ENCODE measurements around the gene GRID2. TPM values are rescaled to one million over a fixed set of nuclear protein-coding genes. Genes with fewer than 3 reads are reported as not detected.

Gene GRID2
- total and polyA plus RNA-seq, 2 of the 13 experiments (the other 11 are each of a cell fraction or from before 2014, with no cell fraction given), result not detected

DNA sequence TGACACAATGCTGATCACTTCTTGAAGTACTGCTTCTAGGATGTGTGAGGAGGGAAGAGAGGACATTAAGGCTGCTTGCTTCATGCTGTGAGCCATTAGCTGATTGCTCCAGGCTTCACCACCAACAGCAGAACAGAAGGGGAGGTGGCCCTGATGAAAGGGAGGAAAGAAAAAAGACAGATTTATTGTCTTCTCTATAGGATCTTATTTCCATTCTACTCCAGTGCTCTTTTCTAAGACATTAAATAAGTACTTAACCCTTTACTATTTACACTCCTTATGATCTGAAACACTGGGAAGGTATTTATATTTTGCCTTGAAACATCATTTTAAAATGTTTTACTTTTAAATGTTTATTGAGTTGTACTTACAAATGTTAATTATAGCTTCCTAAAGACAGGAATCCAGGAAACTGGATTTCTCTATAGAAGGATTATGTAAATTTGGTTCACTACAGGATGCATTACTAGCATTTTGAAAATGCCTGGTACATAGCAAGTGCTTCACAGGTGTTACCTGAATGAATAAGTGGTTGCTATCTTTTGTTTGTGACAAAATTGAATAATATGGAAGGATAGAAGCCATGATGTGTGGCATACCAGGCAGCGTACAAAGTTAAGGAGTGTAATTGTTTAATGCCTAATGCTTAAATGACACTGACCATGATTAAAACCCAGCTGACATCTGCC, 843.9 kb downstream of the GRID2 start:
- in situ Hi-C loops (cut with HindIII; ENCODE audit: extremely low pct_ligation_motif_present, low pct_unique_long_range_greater_than_20kb) (no loop called here), intact Hi-C loops (cut with micrococcal nuclease; ENCODE audit: unreplicated experiment) (loop anchor here (10.0 kb wide), 1 partner anchor 2003 kb away; no protein-coding TSS in a partner anchor)
- ATAC-seq (no peak), DNase-seq (ENCODE audit: low spot score) (no peak), FAIRE-seq (no peak)
- Histone ChIP-seq H3K4me1 (ENCODE audit: insufficient read depth, low read length) (no peaks in the 10 kb centered on the region), H3K27me3 (ENCODE audit: control insufficient read depth in 1 of 2, insufficient read depth in 2 of 2, low read length in 2 of 2) (no peaks in the 10 kb centered on the region; a peak in 1 of 5 replicates), H3K9ac (ENCODE audit: insufficient read depth, low read depth, low read length) (no peak overlapping the region), H3K36me3 (replicated peaks in 1 of 2; ENCODE audit: control insufficient read depth in 1 of 2, insufficient read depth in 2 of 2, low read length in 2 of 2) (no peaks in the 10 kb centered on the region), H2AFZ (ENCODE audit: low read length) (no peak overlapping the region), H3K79me2 (ENCODE audit: insufficient read depth, low read length) (no peaks in the 10 kb centered on the region), H3K4me3 (replicated peaks in 1 of 3; ENCODE audit: insufficient read depth in 1 of 3, low read depth in 2 of 3, low read length in 3 of 3) (no peak overlapping the region), H3K4me2 (ENCODE audit: low read depth, low read length) (no peak overlapping the region), H4K20me1 (ENCODE audit: insufficient read depth, low read length) (no peaks in the 10 kb centered on the region), H3K9me3 (ENCODE audit: low read length) (no peaks in the 10 kb centered on the region), H3K27ac (ENCODE audit: extremely low read length, insufficient read depth, low read length) (no peak overlapping the region)
- WGBS (ENCODE audit: low lambda C conversion rate), result 0% methylated on average over 1 of the region's 1 CpG
- ChIA-PET CTCF (ENCODE audit: low intra/inter-chr PET ratio, low total read pairs) (no interaction called here), POLR2A (no interaction called here)
- no TSS peak for BruUV-seq (replicated peaks)
- no peak for TF ChIP-seq ONECUT2 (CRISPR knock-in tag; IDR thresholded peaks at IDR 0.05)
- no peak for TF ChIP-seq ADNP (CRISPR knock-in tag; IDR thresholded peaks at IDR 0.05)
- no peak for TF ChIP-seq HES4 (CRISPR knock-in tag; IDR thresholded peaks at IDR 0.05; ENCODE audit: borderline replicate concordance)
- TF ChIP-seq ZNF460 (CRISPR knock-in tag; IDR thresholded peaks at IDR 0.05; ENCODE audit: borderline replicate concordance), result no peak
- no peak for TF ChIP-seq SUZ12 (IDR thresholded peaks at IDR 0.05; ENCODE audit: low read depth, low read length)
- no peak for TF ChIP-seq ZNF17 (CRISPR knock-in tag; IDR thresholded peaks at IDR 0.05)
- no peak for TF ChIP-seq RFXAP (CRISPR knock-in tag; IDR thresholded peaks at IDR 0.05; ENCODE audit: borderline replicate concordance)
- no peak for TF ChIP-seq NR3C1 (CRISPR knock-in tag; IDR thresholded peaks at IDR 0.05)
- TF ChIP-seq RFX3 (CRISPR knock-in tag; IDR thresholded peaks at IDR 0.05), result no peak
- TF ChIP-seq, protein P1, sequence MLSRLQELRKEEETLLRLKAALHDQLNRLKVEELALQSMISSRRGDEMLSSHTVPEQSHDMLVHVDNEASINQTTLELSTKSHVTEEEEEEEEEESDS (CRISPR knock-in tag; IDR thresholded peaks at IDR 0.05; ENCODE audit: borderline replicate concordance), result no peak
- no peak for TF ChIP-seq ELF1 (CRISPR knock-in tag; IDR thresholded peaks at IDR 0.05)

Data from HepG2 (cell line).